IMR-90 (cell line): ENCODE measurements around the gene RASSF7. TPM values are rescaled to one million over a fixed set of nuclear protein-coding genes. Genes with fewer than 3 reads are reported as not detected.

Source experiments
- ATAC-seq: fragments of 200-7000 bp; cut with Tn5 transposase; 2 replicates; pipeline ENCODE4 v1.9.1; 2020; ENCODE audit warnings: low read depth, mild to moderate bottlenecking, moderate library complexity
- BruUV-seq: library from RNA; stranded (reverse); fragments of 400-500 nt; replicated peaks from 2 replicates; lab custom pipeline; 2021; lab: Mats Ljungman, UMichigan
- CTCF ChIA-PET: fragments of 300-600 bp; formaldehyde crosslinking; extraction: SDS; loops from one replicate; lab custom pipeline; 2021; ENCODE audit warnings: antibody characterized with exemption; lab: Yijun Ruan, JAX
- POLR2A ChIA-PET: fragments of 300-600 bp; sonication (Branson Sonifier 250); formaldehyde crosslinking; loops from one replicate; lab custom pipeline; 2022; ENCODE audit warnings: antibody characterized with exemption; ENCODE audit not compliant: unreplicated experiment; lab: Charles Lee
- DNase-seq: peaks from one replicate; pipeline ENCODE4 v3.0.0; 2013
- H2AFZ ChIP-seq: replicated peaks from 2 replicates; pipeline ENCODE3; 2013; ENCODE audit warnings: low read length, mild to moderate bottlenecking; ENCODE audit not compliant: poor library complexity
- H2AK5ac ChIP-seq: 2 replicates; pipeline ENCODE4 v1.6.1; 2013; ENCODE audit warnings: low read depth, low read length, inconsistent platforms
- H2AK9ac ChIP-seq: replicated peaks from 2 replicates; pipeline ENCODE3; 2013; ENCODE audit warnings: mild to moderate bottlenecking, low read depth, low read length, moderate library complexity; ENCODE audit not compliant: poor library complexity
- H2BK120ac ChIP-seq: 2 replicates; pipeline ENCODE4 v1.6.1; 2013; ENCODE audit warnings: low read depth, low read length, inconsistent platforms
- H2BK15ac ChIP-seq: 3 replicates; pipeline ENCODE4 v1.6.1; 2013; ENCODE audit warnings: low read depth, low read length, inconsistent platforms
- H2BK20ac ChIP-seq: 2 replicates; pipeline ENCODE4 v1.6.1; 2013; ENCODE audit warnings: low read depth, mild to moderate bottlenecking, inconsistent platforms, low read length, moderate library complexity
- H2BK5ac ChIP-seq: 2 replicates; pipeline ENCODE4 v1.6.1; 2013; ENCODE audit warnings: mild to moderate bottlenecking, low read depth, low read length, inconsistent platforms; ENCODE audit not compliant: poor library complexity, severe bottlenecking
- H3K14ac ChIP-seq: replicated peaks from 2 replicates; pipeline ENCODE4 v1.6.1; 2013; ENCODE audit warnings: low read depth, low read length, inconsistent platforms
- H3K18ac ChIP-seq: 2 replicates; pipeline ENCODE4 v1.6.1; 2013; ENCODE audit warnings: low read depth, low read length, control low read depth
- H3K23ac ChIP-seq: 2 replicates; pipeline ENCODE4 v1.6.1; 2013; ENCODE audit warnings: low read depth, low read length, inconsistent platforms
- H3K27ac ChIP-seq: 2 replicates; pipeline ENCODE4 v1.5.1; 2013; ENCODE audit warnings: mild to moderate bottlenecking, control low read depth, low read length; ENCODE audit not compliant: insufficient read depth
- H3K27me3 ChIP-seq: 2 replicates; pipeline ENCODE4 v1.6.1; 2013; ENCODE audit warnings: low read length; ENCODE audit not compliant: control insufficient read depth, insufficient read depth
- H3K36me3 ChIP-seq: 2 replicates; pipeline ENCODE4 v1.6.1; 2013; ENCODE audit warnings: low read length, mixed read lengths; ENCODE audit not compliant: control insufficient read depth, insufficient read depth
- H3K4ac ChIP-seq: 2 replicates; pipeline ENCODE4 v1.6.1; 2013; ENCODE audit warnings: low read depth, low read length, inconsistent platforms
- H3K4me1 ChIP-seq: 2 replicates; pipeline ENCODE4 v1.6.1; 2013; ENCODE audit warnings: low read length, mixed read lengths; ENCODE audit not compliant: control insufficient read depth, insufficient read depth
- H3K4me2 ChIP-seq: 2 replicates; pipeline ENCODE4 v1.6.1; 2013; ENCODE audit warnings: low read depth, mild to moderate bottlenecking, control low read depth, low read length, moderate library complexity
- H3K4me3 ChIP-seq: 2 replicates; pipeline ENCODE4 v1.5.1; 2013; ENCODE audit warnings: low read depth, mild to moderate bottlenecking, control low read depth, low read length, moderate library complexity; ENCODE audit not compliant: insufficient read depth
- H3K56ac ChIP-seq: 2 replicates; pipeline ENCODE4 v1.6.1; 2013; ENCODE audit warnings: low read length, inconsistent platforms; ENCODE audit not compliant: insufficient read depth; ENCODE audit errors: extremely low read depth
- H3K79me1 ChIP-seq, 2 experiments: 2 replicates each; pipeline ENCODE4 v1.6.1; 2013; ENCODE audit warnings: low read length in 2 of 2, inconsistent platforms in 1 of 2, low read depth in 1 of 2
- H3K9ac ChIP-seq: 2 replicates; pipeline ENCODE4 v1.6.1; 2013; ENCODE audit warnings: low read depth, low read length, control low read depth
- H3K9me1 ChIP-seq: 2 replicates; pipeline ENCODE4 v1.6.1; 2013; ENCODE audit warnings: low read length, inconsistent platforms; ENCODE audit not compliant: insufficient read depth
- H3K9me3 ChIP-seq: 2 replicates; pipeline ENCODE4 v1.6.1; 2013; ENCODE audit warnings: low read length; ENCODE audit not compliant: control insufficient read depth, insufficient read depth
- H4K20me1 ChIP-seq: 2 replicates; pipeline ENCODE4 v1.6.1; 2013; ENCODE audit warnings: low read length, inconsistent platforms; ENCODE audit not compliant: insufficient read depth
- H4K5ac ChIP-seq: 2 replicates; pipeline ENCODE4 v1.6.1; 2013; ENCODE audit warnings: mild to moderate bottlenecking, low read depth, low read length, control low read depth
- H4K8ac ChIP-seq, 2 experiments: 2 replicates each; pipeline ENCODE4 v1.6.1; 2013; ENCODE audit warnings: low read depth in 2 of 2, low read length in 2 of 2, control low read depth in 1 of 2, inconsistent platforms in 1 of 2
- H4K91ac ChIP-seq: 2 replicates; pipeline ENCODE4 v1.6.1; 2013; ENCODE audit warnings: low read depth, low read length, inconsistent platforms; ENCODE audit not compliant: insufficient read depth
- RCOR1 ChIP-seq: IDR thresholded peaks from 2 replicates; pipeline ENCODE4 v1.6.1; 2012; ENCODE audit warnings: mild to moderate bottlenecking, low read length, improper control_type of control experiment; ENCODE audit not compliant: insufficient replicate concordance
- WGBS, 2 experiments: methylation state at CpG; one replicate each; pipeline versions ENCODE4 v1.1.5 to v1.1.7; 2013; ENCODE audit warnings: missing lambda C conversion rate in 2 of 2; ENCODE audit not compliant: insufficient read length in 1 of 2; ENCODE audit errors: extremely low coverage in 2 of 2; 5-methylcytosine and 5-hydroxymethylcytosine counted together
- dilution Hi-C: fragments of 300-500 bp; cut with HindIII; formaldehyde crosslinking; loops from one replicate; pipeline ENCODE4 v1.14.3; 2018; ENCODE audit warnings: low sequenced_read_pairs; ENCODE audit not compliant: unreplicated experiment
- in situ Hi-C: fragments of 300-500 bp; cut with MboI; formaldehyde crosslinking; loops from 3 replicates; pipeline ENCODE4 v1.14.3; 2019; ENCODE audit warnings: low sequenced_read_pairs, inconsistent platforms, mixed read lengths
- intact Hi-C: fragments of 100-400 bp; cut with micrococcal nuclease; formaldehyde crosslinking; loops from 2 replicates; pipeline ENCODE4 v1.10.0; 2022
- polyA plus RNA-seq, 3 experiments: library from polyadenylated mRNA; depleted of rRNA; stranded (reverse); fragments of >200 nt; gene quantifications; 2 replicates each; pipeline ENCODE4 v1.2.3, GENCODE V29; 2012; ENCODE audit warnings: low replicate concordance in 1 of 3
- total RNA-seq: library from RNA; depleted of rRNA; stranded (reverse); fragments of >200 nt; gene quantifications from 2 replicates; pipeline ENCODE4 v1.2.3, GENCODE V29; 2012

The RASSF7 gene
- total and polyA plus RNA-seq, 2 of the 4 experiments (the other 2 are of a cell fraction): 6.8 to 18.5 TPM

- Histone ChIP-seq H2BK15ac (no peak overlapping the region), H3K27me3 (no peaks in the 10 kb centered on the region), H2AK5ac (no peak overlapping the region), H3K56ac (no peak overlapping the region), H2AFZ (no peak overlapping the region), H3K14ac (no peak overlapping the region), H2BK20ac (no peak overlapping the region), H2BK5ac (no peak overlapping the region), H3K9me3 (no peaks in the 10 kb centered on the region), H3K18ac (no peak overlapping the region), H3K4me1 (no peaks in the 10 kb centered on the region), H3K23ac (no peak overlapping the region), H3K4me3 (no peak overlapping the region), H3K4me2 (no peak overlapping the region), H4K8ac (no peak overlapping the region), H2BK120ac (no peak overlapping the region), H4K5ac (no peak overlapping the region), H3K4ac (no peak overlapping the region), H3K9me1 (no peaks in the 10 kb centered on the region), H3K79me1 (peaks cover 4 to 20% of the 10 kb centered on the region in 2 experiments; a peak in 3 of 4 replicates), H3K9ac (no peak overlapping the region), H3K36me3 (peaks cover 82% of the 10 kb centered on the region), H4K91ac (no peak overlapping the region), H2AK9ac (no peak overlapping the region), H4K20me1 (peaks cover under 1% of the 10 kb centered on the region; the same call in 1 of the 2 replicates), H3K27ac (no peak overlapping the region)
- no peak for ATAC-seq
- in situ Hi-C loops (no loop called here), intact Hi-C loops (no loop called here), dilution Hi-C loops (no loop called here)
- DNase-seq: no peak
- ChIA-PET CTCF (no interaction called here), POLR2A (no interaction called here)
- no peak for TF ChIP-seq RCOR1
- 100% methylated on average over 5 of the region's 33 CpGs; no CpG with 5 or more reads in 1 of the 2 experiments for WGBS, 2 experiments
- no TSS peak for BruUV-seq
These were observed 44.7 kb downstream of the RASSF7 start for GRCh38 chr11:605286-606129.
